ENCODE measurements around the gene CGB8. TPM values are rescaled to one million over a fixed set of nuclear protein-coding genes. Genes with fewer than 3 reads are reported as not detected.
"Not testable (repeated sequence)": the region's sequence is repeated elsewhere in the genome, so short reads cannot be mapped to it uniquely, and the experiment has no call there.

CGB8 gene
- polyA plus RNA-seq, 4 donors: 0.18 to 0.22 TPM; not detected in 2

DNA sequence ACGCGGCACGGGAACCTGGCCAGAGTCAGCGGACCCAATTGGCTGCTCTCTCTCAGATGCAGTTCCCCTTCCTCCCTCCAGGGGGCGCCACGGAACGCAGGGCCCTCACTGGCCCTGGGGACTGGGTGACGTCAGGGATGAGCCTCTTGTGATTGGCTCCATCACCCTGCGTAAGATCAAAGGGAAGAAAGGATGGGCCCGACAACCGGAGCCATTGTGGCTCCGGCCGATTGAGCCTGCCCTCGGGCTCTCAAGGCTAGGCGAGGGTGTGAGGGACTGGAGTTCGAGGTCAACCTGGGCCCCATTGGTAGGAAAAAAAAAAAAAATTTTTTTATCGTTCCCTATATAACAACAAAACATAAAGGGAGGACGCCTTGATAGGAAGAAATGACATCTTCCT is 12.1 kb downstream of the CGB8 start, which contains the start of gene CGB1:
TSS of gene CGB1 (minus strand) at position 81 of the 400 bp plus-strand sequence. CDS start 184 bp downstream, outside the sequence.
- not testable (repeated sequence) for DNase-seq (ENCODE audit: low read depth in 4 of 4, low spot score in 3 of 4)

DNA sequence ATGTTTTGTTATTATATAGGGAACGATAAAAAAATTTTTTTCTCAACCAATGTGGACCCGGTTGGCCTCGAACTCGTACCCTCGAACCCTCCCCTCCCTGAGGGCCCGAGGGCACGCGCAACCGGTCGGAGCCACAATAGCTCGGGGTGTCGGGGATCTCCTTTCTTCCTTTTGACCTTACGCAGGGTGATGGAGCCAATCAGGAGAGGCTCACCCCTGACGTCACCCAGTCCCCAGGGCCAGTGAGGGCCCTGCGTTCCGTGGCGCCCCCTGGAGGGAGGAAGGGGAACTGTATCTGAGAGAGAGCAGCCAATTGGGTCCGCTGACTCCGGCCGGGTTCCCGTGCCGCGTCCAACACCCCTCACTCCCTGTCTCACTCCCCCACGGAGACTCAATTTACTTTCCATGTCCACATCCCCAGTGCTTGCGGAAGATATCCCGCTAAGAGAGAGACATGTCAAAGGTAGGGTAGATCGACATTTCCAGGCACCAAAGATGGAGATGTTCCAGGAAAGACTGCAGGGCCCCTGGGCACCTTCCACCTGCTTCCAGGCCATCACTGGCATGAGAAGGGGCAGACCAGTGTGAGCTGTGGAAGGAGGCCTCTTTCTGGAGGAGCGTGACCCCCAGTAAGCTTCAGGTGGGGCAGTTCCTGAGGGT is 17.1 kb downstream of the CGB8 start, which contains the start of gene CGB2:
TSS of gene CGB2 (plus strand) at position 249 of the 660 bp plus-strand sequence. CDS start at position 455, 206 bp downstream.
- not testable (repeated sequence) for DNase-seq (ENCODE audit: low read depth in 4 of 4, low spot score in 3 of 4)

DNA sequence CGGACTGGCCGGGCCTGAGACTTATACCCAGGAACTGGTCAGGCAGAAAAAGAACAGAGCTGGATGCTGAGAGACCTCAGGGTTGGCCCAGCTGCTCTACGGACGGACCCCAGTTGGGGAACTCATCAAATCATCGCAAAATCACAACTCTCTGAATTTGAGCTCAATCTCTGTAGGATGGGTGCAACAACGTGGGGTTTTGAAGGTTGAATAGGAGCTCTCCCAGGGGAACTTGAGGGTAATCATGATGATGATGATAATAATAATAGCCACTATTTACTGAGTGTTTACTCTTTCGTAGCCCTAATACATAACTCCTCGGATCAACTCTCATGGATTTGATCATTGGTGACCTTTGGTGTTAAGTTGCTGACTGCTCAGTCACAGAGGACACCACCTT is 18.6 kb downstream of the CGB8 start:
- DNase-seq (ENCODE audit: low read depth in 4 of 4, low spot score in 3 of 4): not testable (repeated sequence)

DNA sequence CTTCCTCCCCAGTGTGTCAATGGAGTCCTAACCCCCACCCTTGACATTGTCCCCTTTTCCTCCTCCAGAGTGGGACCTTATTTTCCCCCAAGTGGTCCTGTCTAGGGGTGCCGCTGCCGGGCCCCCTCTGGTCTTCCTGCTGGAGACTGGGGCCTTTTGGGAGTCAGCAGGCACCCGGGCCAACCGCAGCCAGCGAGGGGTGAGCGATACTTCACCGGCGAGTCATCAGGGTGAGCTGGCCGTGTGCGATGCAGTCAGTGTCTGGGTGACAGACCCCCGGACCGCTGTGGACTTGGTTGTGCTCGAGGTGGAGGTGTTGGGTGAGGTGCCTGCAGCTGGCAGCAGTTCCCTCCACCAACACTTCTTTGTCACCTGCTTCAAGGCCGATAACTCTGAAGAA is 19.2 kb downstream of the CGB8 start:
- DNase-seq (ENCODE audit: low read depth in 4 of 4, low spot score in 3 of 4): not testable (repeated sequence)

DNA sequence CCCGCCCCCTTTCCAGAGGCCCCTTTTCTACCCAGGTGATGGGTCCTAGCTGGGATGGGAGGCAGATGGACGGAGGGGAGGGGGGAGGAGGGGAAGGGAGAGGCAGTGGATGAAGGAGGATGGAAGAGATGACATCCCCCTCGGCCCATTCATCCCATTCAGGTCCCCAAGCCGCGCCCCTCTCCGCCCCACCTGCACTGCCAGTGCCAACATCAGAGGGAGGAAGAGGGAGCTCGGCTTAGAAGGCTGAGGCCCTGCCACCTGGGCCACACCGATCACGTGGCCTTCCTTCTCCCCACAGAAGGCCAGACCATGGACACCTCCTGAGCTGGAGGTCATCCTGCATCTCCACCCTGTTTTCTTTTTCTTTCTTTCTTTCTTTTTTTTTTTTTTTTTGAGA is 20.2 kb downstream of the CGB8 start:
- not testable (repeated sequence) for DNase-seq (ENCODE audit: low read depth in 4 of 4, low spot score in 3 of 4)

DNA sequence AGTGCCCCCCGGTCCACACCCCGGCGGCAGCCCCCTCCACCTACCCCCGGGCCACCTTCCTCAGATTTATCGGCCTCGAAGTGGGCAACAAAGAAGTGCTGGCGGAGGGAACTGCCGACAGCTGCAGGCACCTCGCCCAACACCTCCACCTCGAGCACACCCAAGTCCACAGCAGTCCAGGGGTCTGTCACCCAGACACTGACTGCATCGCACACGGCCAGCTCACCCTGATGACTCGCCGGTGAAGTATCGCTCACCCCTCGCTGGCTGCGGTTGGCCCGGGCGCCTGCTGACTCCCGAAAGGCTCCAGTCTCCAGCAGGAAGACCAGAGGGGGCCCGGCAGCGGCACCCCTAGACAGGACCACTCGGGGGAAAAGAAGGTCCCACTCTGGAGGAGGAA is 23.3 kb downstream of the CGB8 start:
- not testable (repeated sequence) for DNase-seq (ENCODE audit: low read depth in 4 of 4, low spot score in 3 of 4)

DNA sequence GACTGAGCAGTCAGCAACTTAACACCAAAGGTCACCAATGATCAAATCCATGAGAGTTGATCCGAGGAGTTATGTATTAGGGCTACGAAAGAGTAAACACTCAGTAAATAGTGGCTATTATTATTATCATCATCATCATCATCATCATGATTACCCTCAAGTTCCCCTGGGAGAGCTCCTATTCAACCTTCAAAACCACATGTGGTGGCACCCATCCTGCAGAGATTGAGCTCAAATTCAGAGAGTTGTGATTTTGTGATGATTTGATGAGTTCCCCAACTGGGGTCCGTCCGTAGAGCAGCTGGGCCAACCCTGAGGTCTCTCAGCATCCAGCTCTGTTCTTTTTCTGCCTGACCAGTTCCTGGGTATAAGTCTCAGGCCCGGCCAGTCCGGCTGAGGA is 23.8 kb downstream of the CGB8 start:
- DNase-seq (ENCODE audit: low read depth in 4 of 4, low spot score in 3 of 4): not testable (repeated sequence)

DNA sequence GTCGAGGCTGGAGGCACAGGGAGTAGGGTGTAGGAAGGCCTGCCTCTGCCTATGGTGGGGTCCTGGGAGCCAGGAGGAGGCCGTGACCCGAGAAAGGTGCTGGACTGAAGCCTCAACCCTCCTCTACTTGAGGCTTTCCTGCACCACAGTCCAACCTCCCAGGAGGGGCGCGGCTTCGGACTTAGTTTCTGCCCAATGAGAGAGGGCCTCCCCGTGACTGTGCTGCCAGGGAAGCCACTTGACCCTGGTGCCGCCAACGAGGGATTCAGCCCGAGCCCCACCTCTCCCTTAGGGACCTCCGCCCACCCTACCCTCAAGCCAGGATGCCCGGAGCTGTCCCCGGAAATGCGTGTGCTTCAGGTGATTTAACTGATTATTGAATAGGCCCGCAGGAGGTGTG is 24.7 kb downstream of the CGB8 start, which contains the start of gene CGB3:
TSS of gene CGB3 (minus strand) at position 101 of the 400 bp plus-strand sequence. CDS start 362 bp downstream, outside the sequence.
- DNase-seq (ENCODE audit: low read depth in 4 of 4, low spot score in 3 of 4): not testable (repeated sequence)

DNA sequence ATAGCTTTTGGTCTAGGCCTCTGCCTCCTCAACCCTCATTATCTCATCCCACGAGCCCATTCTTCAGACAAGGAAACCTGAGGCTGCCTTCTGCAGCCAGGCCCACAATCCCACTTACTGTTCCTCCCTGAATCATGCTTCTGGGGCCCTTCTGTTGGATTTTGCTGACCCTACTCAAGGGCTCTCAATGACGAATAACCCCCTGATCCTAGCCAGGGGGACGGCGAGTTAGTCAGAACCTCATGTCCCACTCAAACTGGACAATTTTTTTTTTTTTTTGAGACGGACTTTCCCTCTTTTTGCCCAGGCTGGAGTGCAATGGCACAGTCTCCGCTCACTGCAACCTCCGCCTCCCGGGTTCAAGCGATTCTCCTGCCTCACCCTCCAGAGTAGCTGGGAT is 26.8 kb downstream of the CGB8 start:
- no peak for DNase-seq (ENCODE audit: low read depth in 4 of 4, low spot score in 3 of 4)

DNA sequence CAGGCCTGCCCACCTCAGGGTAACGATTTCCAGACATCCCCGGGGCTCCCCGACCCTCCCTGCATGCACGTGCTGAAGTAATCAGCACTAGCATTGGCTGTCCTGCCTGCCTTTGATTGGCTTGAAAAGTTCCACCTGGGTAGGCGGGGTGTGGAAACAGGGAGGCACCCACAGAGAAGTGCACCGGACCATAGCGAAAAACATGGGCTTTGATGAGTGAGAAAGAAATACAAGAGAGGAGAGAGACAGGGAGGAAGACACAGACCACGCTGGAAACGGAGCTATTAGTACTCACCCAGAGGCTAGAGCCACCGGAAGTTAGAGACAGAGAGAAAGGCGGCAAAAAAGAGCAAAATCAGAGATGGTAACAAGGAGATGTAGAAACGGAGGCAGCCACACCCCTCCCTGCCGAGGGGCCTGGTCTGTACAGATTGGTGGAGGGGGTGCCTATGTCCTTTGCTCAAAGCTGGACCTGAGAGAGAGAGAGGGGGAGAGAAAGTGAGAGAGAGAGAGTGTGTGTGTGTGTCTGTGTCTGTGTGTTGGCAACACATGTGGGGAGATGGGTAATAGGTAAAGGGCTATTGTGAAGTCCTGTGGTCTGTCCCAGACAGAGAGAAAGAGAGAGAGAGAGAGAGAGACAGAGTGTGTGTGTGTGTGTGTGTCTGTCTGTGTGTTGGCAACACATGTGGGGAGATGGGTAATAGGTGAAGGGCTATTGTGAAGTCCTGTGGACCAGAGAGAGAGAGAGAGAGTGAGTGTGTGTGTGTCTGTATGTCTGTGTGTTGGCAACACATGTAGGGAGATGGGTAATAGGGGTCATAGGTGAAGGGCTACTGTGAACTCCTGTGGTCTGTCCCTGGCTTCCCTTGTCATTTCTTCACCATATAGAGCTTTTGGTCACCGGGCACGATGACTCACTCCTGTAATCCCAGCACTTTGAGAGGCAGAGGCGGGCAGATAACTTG is 27.7 kb downstream of the CGB8 start:
- no peak for DNase-seq (ENCODE audit: low read depth in 4 of 4, low spot score in 3 of 4)

DNA sequence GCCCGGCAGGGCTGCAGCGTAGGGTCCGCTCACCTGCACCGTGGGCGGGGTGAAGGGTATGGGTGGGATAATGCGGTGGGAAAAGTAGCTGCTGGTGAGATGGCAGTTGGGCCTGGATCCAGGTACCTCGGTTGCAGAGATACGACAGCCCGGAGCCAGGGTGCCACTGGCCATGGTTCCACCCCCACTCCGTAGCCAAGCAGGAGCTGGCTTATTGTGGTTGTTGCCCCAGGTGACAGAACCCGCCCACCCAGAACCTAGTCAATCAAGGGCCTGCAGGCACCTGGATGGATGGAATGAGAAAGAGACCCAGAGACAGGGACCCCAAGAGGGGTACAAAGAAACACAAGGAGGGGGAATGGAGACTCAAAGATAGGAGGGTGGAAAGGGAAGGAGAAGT is 28.6 kb downstream of the CGB8 start:
- DNase-seq (ENCODE audit: low read depth in 4 of 4, low spot score in 3 of 4): no peak

DNA sequence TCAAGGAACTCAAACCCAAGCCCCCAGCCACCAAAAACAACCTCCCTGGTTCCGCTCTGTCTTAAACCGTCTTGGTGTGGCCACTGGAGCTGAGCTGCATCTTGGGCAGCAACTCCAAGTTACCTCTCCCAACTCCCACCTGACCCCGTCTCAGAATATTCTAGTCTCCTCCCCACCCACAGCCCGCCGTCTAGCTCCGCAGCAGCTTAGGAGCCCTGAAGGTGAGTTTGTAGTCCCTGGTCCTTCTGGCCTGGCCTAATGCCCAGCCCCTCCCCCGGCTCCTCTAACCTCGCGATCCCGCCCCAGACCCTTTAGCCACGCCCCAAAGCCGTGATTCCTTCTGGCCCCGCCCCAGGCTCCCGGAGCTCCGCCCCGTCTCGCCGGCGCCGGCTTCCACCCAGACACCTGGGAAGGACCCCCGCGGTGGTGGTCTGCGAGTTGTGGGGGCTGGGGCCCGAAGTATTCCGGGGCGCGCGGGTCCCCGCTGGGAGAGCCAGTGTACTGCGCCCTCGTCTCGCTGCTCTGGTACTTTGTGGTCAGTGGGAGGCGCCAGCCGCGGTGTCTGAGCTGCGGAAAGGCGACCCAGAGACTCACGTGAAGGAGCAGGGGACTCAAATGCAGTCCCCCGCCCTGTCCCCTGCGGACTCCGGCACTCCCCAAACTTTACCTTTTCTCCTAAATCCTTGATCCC is 29.5 kb downstream of the CGB8 start:
- DNase-seq (ENCODE audit: low read depth in 4 of 4, low spot score in 3 of 4): no peak

DNA sequence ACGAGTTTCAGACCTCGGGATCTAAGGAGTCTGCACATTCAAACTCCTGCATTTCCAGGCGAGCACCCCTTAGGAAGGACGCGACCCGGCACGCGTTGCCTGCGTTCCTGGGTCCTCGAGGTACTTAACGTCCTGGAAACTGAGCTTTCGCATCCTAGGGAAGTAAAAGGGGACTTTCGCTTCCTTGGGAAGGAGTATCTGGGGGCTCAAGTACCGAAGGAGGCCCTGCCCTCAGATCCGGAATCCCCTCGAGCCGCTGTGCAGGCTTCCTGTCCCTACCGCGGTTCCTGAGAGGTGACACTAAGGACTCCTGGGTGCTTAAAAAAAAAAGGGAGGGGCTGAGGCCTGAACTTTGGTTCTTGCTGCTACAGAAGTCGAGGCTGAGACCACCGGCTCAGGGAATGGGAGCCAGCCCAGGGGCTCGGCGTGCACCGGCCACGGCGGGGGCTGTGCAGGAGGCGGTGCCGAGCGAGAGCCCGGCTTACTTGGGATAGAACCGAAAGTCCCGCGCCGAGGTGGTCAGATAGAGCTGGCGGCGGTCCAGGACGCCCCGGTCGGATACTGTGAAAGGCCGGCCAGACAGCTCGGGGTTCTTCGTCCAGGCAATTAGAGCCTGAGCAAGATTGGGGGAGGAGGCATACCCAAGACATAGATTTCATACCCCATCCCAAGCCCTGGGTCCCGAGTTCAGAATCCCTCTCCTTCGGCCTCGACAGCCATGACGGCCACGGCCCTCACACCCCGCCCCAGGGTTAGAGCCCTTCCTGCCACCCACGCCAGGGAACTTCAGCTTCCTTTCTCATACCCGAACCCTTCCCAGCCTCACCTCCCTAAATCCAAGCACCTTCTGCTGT is 30.3 kb downstream of the CGB8 start:
- DNase-seq (ENCODE audit: low read depth in 4 of 4, low spot score in 3 of 4): not testable (repeated sequence)

DNA sequence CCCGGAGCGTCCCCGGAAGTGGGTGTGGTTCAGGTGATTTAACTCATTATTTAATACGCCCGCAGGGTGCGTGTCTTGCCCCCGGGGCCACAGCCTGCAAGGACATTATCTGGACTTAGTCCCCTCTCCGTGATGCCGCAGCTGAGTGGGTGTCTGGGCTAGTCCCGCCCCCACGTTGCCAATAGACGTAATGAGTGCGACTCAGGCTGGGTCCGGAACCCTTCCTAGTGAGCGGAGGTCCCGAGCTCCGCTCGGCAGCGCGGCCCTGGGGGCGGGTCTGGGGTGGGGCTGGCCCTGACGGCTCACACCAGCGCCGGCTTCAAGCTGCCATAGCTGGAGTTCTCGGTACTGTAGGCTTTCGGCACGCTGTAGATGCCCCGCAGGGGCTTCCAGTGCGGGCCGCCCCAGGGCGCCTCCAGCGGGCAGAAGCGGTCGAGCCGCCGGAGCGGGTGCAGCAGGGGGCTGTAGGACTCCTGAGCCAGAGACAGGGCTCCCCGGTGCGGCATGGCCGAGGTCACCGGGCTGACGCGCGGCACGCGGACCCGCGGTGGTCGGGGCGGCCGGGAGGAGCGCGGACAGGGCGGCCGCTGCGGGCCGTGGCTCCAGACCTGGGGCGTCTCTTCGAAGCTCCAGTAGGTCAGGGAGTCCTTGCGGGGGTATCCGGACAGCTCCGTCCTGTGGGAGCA is 31.1 kb downstream of the CGB8 start:
- no peak for DNase-seq (ENCODE audit: low read depth in 4 of 4, low spot score in 3 of 4)

DNA sequence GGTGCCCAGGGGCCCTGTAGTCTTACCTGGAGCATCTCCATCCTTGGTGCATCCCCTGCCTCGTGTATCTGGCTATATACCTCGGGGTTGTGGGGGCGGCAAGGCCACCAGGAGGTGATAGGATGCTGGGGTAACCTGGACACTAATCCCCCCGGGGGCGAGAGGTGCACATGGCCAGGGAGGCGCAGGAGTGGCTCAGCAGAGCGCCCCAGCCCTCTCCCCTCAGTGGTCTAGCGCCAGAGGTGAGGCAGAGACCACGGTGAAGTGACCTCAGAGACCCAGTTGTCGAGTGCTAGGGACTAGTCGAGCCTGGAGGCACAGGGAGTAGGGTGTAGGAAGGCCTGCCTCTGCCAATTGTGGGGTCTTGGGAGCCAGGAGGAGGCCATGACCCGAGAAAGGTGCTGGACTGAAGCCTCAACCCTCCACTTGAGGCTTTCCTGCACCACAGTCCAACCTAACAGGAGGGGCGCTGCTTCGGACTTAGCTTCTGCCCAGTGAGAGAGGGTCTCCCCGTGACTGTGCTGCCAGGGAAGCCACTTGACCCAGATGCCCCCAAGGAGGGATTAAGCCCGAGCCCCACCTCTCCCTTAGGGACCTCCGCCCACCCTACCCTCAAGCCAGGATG is 31.8 kb downstream of the CGB8 start, which contains the start of gene LHB:
TSS of gene LHB (minus strand) at position 51 of the 625 bp plus-strand sequence. CDS start at position 41, 10 bp downstream.
- DNase-seq (ENCODE audit: low read depth in 4 of 4, low spot score in 3 of 4): no peak

DNA sequence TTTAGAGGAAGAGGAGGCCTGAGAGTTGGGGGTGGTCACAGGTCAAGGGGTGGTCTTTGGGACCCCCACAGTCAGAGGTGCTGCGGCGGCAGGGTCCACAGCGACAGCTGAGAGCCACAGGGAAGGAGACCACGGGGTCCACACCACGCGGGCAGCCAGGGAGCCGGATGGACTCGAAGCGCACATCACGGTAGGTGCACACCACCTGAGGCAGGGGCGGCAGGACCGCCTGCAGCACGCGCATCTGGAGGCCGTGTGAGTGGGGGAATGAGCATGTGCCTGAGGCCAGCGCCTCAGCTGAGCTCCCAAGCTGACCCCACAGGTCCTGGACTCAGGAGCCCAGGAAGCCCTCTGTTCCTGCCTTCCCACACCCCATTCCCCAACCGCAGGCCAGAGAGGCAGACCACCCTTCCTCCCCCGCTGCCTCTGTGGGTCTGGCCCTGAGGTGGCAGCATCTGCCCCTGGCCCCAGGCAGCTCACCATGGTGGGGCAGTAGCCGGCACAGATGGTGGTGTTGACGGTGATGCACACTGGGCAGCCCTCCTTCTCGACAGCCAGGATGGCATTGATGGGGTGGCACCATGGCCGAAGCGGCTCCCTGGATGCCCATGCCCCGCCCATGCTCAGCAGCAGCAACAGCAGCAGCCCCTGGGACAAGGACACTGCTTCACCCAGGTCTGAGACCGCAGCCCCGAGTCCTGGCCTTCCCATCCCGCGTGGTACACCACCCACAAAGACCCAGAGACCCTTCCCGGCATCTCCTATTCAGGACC is 32.7 kb downstream of the CGB8 start:
- no peak for DNase-seq (ENCODE audit: low read depth in 4 of 4, low spot score in 3 of 4)

DNA sequence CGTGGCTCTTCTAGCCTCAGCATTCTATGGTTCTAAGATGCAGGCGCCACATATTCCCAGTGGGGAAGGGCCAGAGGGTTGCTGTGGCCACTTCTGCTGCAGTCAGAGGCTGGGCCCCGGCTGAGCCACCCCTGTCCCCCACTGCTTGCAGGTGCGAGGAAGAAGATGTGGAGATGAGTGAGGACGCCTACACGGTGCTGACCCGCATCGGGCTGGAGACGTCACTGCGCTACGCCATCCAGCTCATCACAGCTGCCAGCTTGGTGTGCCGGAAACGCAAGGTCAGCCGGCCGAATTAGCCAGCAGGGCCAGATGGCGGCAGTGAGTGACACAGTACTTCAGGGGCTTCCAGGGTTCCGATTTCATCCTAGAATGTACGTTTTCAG is 34.0 kb downstream of the CGB8 start:
- DNase-seq (ENCODE audit: low read depth in 4 of 4, low spot score in 3 of 4): no peak
